Measurements from ENCODE around the gene ARMH3. TPM values are rescaled to one million over a fixed set of nuclear protein-coding genes. Genes with fewer than 3 reads are reported as not detected.

ARMH3 gene
- total RNA-seq, 1 experiment from 2014 or later = 9.7 TPM

DNA sequence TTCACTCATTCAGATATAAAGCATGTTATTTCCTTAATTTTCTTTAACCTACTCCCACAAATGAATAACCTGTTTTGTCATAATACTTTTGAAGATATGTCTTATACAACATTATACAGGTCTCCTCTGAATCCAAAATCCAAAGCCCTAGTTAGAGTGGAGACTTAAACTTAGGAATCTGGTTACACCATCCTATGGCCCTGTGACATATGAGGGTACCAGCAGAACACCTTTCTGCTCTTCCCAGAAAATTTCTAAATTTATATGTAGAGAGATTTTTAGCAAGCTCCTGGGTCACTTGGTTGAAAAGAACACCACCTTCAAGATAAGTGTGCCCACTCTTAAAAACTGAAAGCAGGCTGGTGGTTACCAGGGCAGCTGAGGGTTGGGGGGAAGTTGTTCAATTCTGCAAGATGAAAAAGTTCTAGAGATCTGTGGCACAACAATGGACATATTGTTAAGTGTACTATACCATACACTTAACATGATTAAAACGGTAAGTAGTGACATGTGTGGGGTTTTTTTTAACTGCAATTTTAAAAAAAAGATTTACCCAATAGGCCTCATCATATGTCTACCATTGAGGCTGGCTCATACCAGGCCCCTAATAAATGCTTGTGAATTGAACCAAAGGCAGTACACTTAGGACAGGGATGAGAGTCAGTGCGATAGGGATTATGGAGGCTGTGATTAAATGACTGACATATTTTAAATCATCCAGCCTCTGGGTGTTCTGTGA, 174.8 kb downstream of the ARMH3 start:
- TF ChIP-seq EZH2phosphoT487 (IDR thresholded peaks at IDR 0.05; ENCODE audit: borderline replicate concordance, low read length) = no peak
- TF ChIP-seq, protein P1, sequence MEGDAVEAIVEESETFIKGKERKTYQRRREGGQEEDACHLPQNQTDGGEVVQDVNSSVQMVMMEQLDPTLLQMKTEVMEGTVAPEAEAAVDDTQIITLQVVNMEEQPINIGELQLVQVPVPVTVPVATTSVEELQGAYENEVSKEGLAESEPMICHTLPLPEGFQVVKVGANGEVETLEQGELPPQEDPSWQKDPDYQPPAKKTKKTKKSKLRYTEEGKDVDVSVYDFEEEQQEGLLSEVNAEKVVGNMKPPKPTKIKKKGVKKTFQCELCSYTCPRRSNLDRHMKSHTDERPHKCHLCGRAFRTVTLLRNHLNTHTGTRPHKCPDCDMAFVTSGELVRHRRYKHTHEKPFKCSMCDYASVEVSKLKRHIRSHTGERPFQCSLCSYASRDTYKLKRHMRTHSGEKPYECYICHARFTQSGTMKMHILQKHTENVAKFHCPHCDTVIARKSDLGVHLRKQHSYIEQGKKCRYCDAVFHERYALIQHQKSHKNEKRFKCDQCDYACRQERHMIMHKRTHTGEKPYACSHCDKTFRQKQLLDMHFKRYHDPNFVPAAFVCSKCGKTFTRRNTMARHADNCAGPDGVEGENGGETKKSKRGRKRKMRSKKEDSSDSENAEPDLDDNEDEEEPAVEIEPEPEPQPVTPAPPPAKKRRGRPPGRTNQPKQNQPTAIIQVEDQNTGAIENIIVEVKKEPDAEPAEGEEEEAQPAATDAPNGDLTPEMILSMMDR (conservative IDR thresholded peaks at IDR 0.05; ENCODE audit: low read depth, low read length) = no peak
- no peak for TF ChIP-seq EZH2 (IDR thresholded peaks at IDR 0.05; ENCODE audit: low read length, unreplicated experiment)
- no peaks in the 10 kb centered on the region for H3K27me3 ChIP-seq (ENCODE audit: low read length)
- H3K9me3 ChIP-seq (ENCODE audit: low read length) = no peaks in the 10 kb centered on the region
- CTCF ChIA-PET = no interaction called here
- H3F3A ChIP-seq (ENCODE audit: low read length, unreplicated experiment) = no peaks in the 10 kb centered on the region
- peaks cover 26% of the 10 kb centered on the region for H3K4me1 ChIP-seq (ENCODE audit: insufficient read depth, low read length)
- no peaks in the 10 kb centered on the region for H3K79me2 ChIP-seq (ENCODE audit: low read length)
- POLR2A ChIA-PET (ENCODE audit: unreplicated experiment) = no interaction called here
- no peak overlapping the region for H3K4me2 ChIP-seq (ENCODE audit: low read length)
- intact Hi-C loops (cut with micrococcal nuclease) = no loop called here
- H3K9ac ChIP-seq (ENCODE audit: low read length) = peak overlapping the region; percentile 80
- ATAC-seq = no peak
- no peaks in the 10 kb centered on the region for H3K9me2 ChIP-seq (replicated peaks; ENCODE audit: low read length)
- DNase-seq = no peak
- peak overlapping the region; percentile 95 for H3K27ac ChIP-seq (ENCODE audit: low read length)
- no peak overlapping the region for H3K4me3 ChIP-seq (ENCODE audit: low read length)
- no TSS peak for BruUV-seq (replicated peaks)
- H2AFZ ChIP-seq (ENCODE audit: low read length) = no peak overlapping the region
- H4K20me1 ChIP-seq (ENCODE audit: low read length) = no peaks in the 10 kb centered on the region
- H3K36me3 ChIP-seq (ENCODE audit: low read depth, low read length) = no peaks in the 10 kb centered on the region

DNA sequence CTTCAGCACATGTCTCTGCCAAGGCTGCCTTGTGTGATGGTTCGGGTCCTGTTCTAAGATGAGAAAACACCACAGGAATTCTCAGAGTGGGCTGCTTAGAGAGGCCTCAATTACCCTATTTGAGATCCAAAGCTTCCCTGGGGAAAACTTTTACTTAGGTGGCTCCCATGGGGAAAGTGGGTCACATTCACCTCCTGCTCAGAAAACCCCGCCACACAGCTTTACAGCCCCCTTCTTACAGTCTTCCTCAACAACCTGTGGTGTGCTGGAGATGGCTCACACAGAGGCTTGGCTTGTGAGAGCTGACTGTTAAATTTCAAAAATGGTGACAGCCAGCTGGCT, 175.8 kb downstream of the ARMH3 start:
- no peaks in the 10 kb centered on the region for H3K9me2 ChIP-seq (replicated peaks; ENCODE audit: low read length)
- intact Hi-C loops (cut with micrococcal nuclease) = no loop called here
- ChIA-PET CTCF (interaction anchor here (0.5 kb wide), 1 partner anchor 97 kb away, joined by 4 read pairs; the partner anchor contains the start of gene NPM3), POLR2A (ENCODE audit: unreplicated experiment) (no interaction called here)
- H3K27ac ChIP-seq (ENCODE audit: low read length) = peak overlapping the region; percentile 95
- no peaks in the 10 kb centered on the region for H3F3A ChIP-seq (ENCODE audit: low read length, unreplicated experiment)
- no peaks in the 10 kb centered on the region for H3K36me3 ChIP-seq (ENCODE audit: low read depth, low read length)
- peak overlapping the region; percentile 80 for H3K9ac ChIP-seq (ENCODE audit: low read length)
- peak overlapping the region; percentile 58; the same call in 1 of the 2 replicates for H2AFZ ChIP-seq (ENCODE audit: low read length)
- TSS peak; percentile 99 for BruUV-seq (replicated peaks)
- ATAC-seq = no peak; the same call in 1 of the 2 replicates
- no peaks in the 10 kb centered on the region for H3K9me3 ChIP-seq (ENCODE audit: low read length)
- H3K4me2 ChIP-seq (ENCODE audit: low read length) = peak overlapping the region; percentile 74
- DNase-seq = no peak
- H3K4me3 ChIP-seq (ENCODE audit: low read length) = no peak overlapping the region
- no peaks in the 10 kb centered on the region for H3K79me2 ChIP-seq (ENCODE audit: low read length)
- no peaks in the 10 kb centered on the region for H3K27me3 ChIP-seq (ENCODE audit: low read length)
- no peaks in the 10 kb centered on the region for H4K20me1 ChIP-seq (ENCODE audit: low read length)
- TF ChIP-seq EZH2phosphoT487 (IDR thresholded peaks at IDR 0.05; ENCODE audit: borderline replicate concordance, low read length) (no peak), EZH2 (IDR thresholded peaks at IDR 0.05; ENCODE audit: low read length, unreplicated experiment) (no peak)
- TF ChIP-seq, protein P1 (conservative IDR thresholded peaks at IDR 0.05; ENCODE audit: low read depth, low read length) = no peak
- peaks cover 26% of the 10 kb centered on the region for H3K4me1 ChIP-seq (ENCODE audit: insufficient read depth, low read length)

Measured in PC-3 (cell line).